ENCODE data around the gene CDH4. TPM values are rescaled to one million over a fixed set of nuclear protein-coding genes. Genes with fewer than 3 reads are reported as not detected.

CDH4 gene
- total and polyA plus RNA-seq, 2 of the 8 experiments (the other 6 are each of a cell fraction or from before 2014, with no cell fraction given) = 4.3 to 7.9 TPM

- CTCF ChIA-PET (ENCODE audit: partially characterized antibody) = no interaction called here
- Histone ChIP-seq H3K27ac (ENCODE audit: low read depth, low read length) (no peak overlapping the region), H3K18ac (ENCODE audit: extremely low read depth, low read length) (no peak overlapping the region), H3K79me2 (ENCODE audit: control insufficient read depth in 1 of 2, insufficient read depth in 2 of 2, low read length in 2 of 2) (peaks cover 0 to 5% of the 10 kb centered on the region in 2 experiments; a peak in 1 of 4 replicates), H3K23ac (ENCODE audit: insufficient read length) (no peak overlapping the region), H3K4me3 (ENCODE audit: extremely low read depth in 1 of 4, insufficient read depth in 2 of 4, low read depth in 3 of 4, low read length in 4 of 4) (no peak overlapping the region), H3K14ac (ENCODE audit: insufficient read length) (no peak overlapping the region), H3K36me3 (ENCODE audit: control insufficient read depth in 2 of 4, insufficient read depth in 4 of 4, low read length in 3 of 4) (no peaks in the 10 kb centered on the region), H2BK20ac (ENCODE audit: low read length) (no peak overlapping the region), H3K56ac (replicated peaks; ENCODE audit: insufficient read length, low read depth, low read length) (no peak overlapping the region), H4K91ac (replicated peaks; ENCODE audit: insufficient read length, low read length) (no peak overlapping the region), H2BK5ac (ENCODE audit: low read depth, low read length) (no peak overlapping the region), H3K4me1 (replicated peaks in 1 of 4; ENCODE audit: control insufficient read depth in 3 of 4, insufficient read depth in 4 of 4, low read length in 3 of 4) (peaks cover 0 to 3% (median under 1%) of the 10 kb centered on the region in 4 experiments; a peak in 2 of 7 replicates), H2BK12ac (ENCODE audit: low read depth, low read length) (no peak overlapping the region), H3K79me1 (ENCODE audit: low read depth, low read length) (peaks cover 4% of the 10 kb centered on the region; the same call in 1 of the 2 replicates), H2BK15ac (ENCODE audit: low read length) (peak overlapping the region; percentile 61; the same call in 1 of the 2 replicates), H3K4ac (replicated peaks; ENCODE audit: insufficient read length, low read depth, low read length) (no peak overlapping the region), H2BK120ac (replicated peaks; ENCODE audit: low read depth, low read length) (no peak overlapping the region), H3K9ac (replicated peaks in 1 of 4; ENCODE audit: extremely low read depth in 1 of 4, low read depth in 3 of 4, low read length in 3 of 4) (no peak overlapping the region), H4K5ac (ENCODE audit: insufficient read length, low read depth, low read length) (no peak overlapping the region), H4K20me1 (replicated peaks in 1 of 2; ENCODE audit: control insufficient read depth in 1 of 2, insufficient read depth in 2 of 2, low read length in 2 of 2) (peaks cover 0 to 7% of the 10 kb centered on the region in 2 experiments), H3K23me2 (ENCODE audit: low read depth, low read length) (peaks cover 7% of the 10 kb centered on the region), H2AFZ (ENCODE audit: low read length) (no peak overlapping the region), H3K9me3 (ENCODE audit: insufficient read depth in 2 of 2, low read depth in 1 of 2, low read length in 1 of 2) (no peaks in the 10 kb centered on the region), H4K8ac (ENCODE audit: extremely low read depth, insufficient read depth, low read length) (no peak overlapping the region; the same call in 1 of the 2 replicates), H3K27me3 (replicated peaks in 1 of 4; ENCODE audit: control insufficient read depth in 3 of 4, extremely low read depth in 1 of 4, insufficient read depth in 3 of 4, low read length in 3 of 4) (peaks cover 0 to 2% (median under 1%) of the 10 kb centered on the region in 4 experiments; a peak in 2 of 7 replicates), H3K4me2 (ENCODE audit: insufficient read depth in 1 of 2, low read depth in 2 of 2, low read length in 2 of 2) (no peak overlapping the region), H2AK5ac (ENCODE audit: low read depth, low read length) (no peak overlapping the region)
- FAIRE-seq = no peak
- POLR2A ChIA-PET (ENCODE audit: partially characterized antibody) = interaction anchor here (0.6 to 1.6 kb wide), 2 partner anchors 12 to 137 kb away, joined by 4 read pairs; no protein-coding TSS in a partner anchor
- 93% methylated on average over 10 of the region's 10 CpGs; no CpG with 5 or more reads in 1 of the 2 experiments for WGBS, 2 experiments (ENCODE audit: extremely low coverage in 1 of 2, insufficient coverage in 1 of 2, insufficient read length in 1 of 2, insufficient replicate concordance in 2 of 2, low coverage in 1 of 2, low lambda C conversion rate in 2 of 2, missing lambda C conversion rate in 1 of 2)
- DNase-seq (ENCODE audit: low read depth in 1 of 2, low spot score in 2 of 2) = no peak
- no peak for TF ChIP-seq ASH2L (IDR thresholded peaks at IDR 0.05; ENCODE audit: low read length)
- TF ChIP-seq KDM5A (IDR thresholded peaks at IDR 0.05; ENCODE audit: low read length) = no peak
- no peak for TF ChIP-seq HDAC2 (IDR thresholded peaks at IDR 0.05; ENCODE audit: borderline replicate concordance in 1 of 2, low read depth in 2 of 2, low read length in 2 of 2)
- no peak for TF ChIP-seq CBX5 (IDR thresholded peaks at IDR 0.05; ENCODE audit: low read depth, low read length)
These were observed 48.6 kb downstream of the CDH4 start for GRCh38 chr20:61300709-61301108.

All from H1 (cell line).